GM18502 (cell line): ENCODE measurements around the gene GALP.
"Not testable (repeated sequence)": the region's sequence is repeated elsewhere in the genome, so short reads cannot be mapped to it uniquely, and the experiment has no call there.

Experiments used
- ATAC-seq: cut with Tn5 transposase; IDR thresholded peaks from one replicate; pipeline ENCODE4 v1.9.1; 2021; ENCODE audit warnings: mild to moderate bottlenecking; ENCODE audit not compliant: unreplicated experiment, poor library complexity

GALP gene

DNA sequence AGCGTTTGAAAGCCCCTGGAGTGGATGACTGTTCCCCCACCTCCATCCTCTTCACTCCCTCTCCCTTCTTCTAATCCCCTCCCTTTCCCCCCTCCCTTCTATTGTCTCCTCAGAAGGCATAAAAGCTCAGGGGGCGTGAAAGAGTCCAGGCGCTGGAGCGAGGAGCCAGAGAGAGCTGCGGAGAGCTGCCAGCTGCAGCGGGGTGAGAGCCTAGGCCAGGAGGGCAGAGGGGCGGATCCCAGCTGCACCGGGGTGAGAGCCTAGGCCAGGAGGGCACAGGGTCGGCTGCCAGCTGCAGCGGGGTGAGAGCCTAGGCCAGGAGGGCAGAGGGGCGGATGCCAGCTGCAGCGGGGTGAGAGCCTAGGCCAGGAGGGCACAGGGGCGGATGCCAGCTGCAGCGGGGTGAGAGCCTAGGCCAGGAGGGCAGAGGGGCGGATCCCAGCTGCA is at the start of gene GALP:
Gene GALP (plus strand): TSS at position 148 of the 447 bp plus-strand sequence. CDS start 1,101 bp downstream, outside the sequence.
- ATAC-seq, result not testable (repeated sequence)

DNA sequence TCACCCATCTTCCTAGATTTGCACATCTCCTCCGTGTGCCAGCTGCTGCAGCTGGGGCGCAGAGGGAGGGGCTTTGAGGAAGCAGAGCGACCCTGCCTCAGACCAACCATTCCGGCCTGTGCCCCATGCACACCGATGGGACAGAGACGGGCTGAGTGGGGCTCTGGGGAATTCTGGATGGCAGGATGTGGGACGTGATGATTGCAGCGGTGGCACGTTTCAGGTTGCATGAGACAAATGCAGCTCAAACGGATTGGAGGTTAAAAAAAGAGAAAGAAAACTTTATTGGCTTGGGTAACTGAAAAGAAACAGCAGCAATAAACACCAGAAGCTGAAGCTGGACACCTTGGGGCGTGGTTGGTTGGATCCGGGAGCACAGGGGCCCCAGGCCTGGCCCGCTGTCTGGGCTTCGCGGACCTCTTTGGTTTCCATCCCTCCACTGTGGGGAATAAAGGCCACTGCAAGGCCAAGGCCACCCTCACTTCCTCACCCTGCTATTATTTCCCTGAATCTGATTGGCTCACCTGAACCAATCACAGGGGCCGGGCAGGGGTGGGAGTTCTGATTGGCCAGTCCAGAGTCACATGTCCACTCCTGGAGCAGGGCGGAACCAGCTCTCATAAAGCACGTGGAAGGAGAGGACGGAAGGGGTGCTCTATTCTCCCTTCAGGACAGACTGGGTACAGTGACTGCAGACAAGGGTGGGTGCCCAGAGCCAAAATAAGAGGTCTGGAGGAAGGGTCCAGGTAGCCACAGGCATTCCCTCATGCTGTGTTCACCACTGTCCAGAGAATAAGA is 48.6 kb upstream of the GALP start:
- no peak for ATAC-seq

DNA sequence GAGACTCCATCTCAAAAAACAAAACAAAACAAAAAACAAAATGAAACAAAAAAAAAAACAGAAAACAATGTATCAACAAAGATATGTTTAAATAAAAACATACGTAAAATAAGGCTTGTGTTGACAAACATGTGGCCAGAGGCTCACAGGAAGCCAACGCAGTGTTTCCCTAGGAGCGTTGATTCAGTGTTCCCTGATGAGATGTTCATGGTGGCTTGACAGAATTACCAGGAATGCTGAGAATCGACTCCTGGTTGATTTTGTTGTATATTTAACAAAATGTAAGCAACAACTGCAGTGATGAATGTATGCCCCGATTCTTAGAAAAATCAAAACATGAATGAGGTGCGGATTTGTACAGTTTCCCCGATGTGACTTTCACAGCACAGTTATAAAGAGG is 45.8 kb upstream of the GALP start:
- ATAC-seq, result no peak

DNA sequence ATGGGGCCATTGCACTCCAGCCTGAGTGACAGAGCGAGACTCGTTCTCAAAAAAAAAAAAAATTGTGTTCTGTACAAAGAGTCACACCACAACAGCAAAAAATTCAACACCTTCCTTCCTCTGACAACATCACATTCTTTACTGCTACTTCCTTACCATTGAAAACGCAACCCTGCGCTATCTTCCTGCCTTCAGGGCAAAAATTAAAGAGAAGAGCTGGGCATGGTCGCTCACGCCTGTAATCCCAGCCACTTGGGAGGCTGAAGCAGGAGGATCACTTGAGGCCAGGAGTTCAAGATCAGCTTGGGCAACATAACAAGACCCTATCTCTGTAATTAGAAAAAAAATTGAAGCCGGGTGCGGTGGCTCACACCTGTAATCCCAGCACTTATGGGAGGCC is 44.2 kb upstream of the GALP start:
- no peak for ATAC-seq

DNA sequence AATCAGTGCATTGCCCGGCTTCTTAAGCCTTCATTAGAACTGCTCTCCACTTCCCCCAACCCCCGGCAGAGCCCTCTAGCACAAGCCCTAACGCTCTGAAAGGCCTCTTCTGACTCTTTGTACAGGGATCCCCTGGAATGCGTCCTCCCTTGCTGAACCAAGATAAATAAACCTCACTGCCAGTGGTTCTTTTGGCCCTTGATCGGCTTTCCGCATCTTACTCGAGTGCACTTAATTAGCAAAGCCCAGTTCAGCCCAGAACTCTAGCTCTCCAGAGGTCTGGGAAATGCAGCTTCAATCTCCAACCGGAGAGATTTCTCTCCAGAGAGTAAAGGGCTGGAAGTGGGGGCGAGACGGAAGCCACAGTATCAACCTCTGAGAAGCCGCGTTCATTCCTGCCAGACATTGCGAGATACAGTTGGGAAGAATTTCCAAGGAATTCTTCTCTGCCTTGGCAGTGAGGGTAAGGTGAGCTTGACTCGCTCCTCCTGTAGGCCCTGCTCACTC is 43.4 kb upstream of the GALP start:
- no peak for ATAC-seq

DNA sequence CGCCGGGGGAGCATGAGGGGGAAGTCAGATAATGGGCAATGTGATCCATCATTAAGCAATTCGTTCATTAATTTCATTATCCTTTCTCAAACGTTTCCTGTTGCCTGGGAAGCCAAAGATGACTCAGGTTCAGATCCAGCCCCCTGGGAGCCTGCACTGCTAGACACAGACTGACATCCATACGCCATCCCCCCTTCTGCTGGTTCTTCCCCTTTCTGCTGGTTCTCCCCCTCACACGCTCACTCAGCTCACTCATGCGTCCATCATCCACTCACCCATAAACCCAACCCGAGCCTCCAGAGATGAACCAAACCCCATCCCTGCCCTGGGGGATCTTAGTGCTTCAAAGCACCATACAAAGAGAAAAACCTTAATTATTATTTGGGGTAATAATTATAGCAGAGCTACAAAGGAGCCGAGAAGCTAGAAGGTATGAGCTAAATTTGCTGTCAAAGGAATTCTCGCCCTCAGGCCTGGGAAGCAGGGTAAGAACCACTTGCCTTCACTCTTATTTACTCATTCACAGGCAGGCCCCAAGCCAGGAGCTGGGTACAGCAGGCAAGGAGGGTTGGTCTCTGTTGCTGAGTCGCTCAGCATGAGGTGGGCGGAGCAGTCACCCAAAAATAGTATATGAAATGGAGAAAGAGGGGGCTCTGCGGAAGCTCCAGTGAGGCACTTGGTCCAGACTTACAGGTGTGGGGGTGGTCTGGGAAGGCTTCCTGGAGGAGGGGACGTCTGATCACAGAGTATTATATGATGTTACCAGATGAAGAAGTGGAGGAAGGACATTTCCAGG is 41.8 kb upstream of the GALP start:
- ATAC-seq, result no peak

DNA sequence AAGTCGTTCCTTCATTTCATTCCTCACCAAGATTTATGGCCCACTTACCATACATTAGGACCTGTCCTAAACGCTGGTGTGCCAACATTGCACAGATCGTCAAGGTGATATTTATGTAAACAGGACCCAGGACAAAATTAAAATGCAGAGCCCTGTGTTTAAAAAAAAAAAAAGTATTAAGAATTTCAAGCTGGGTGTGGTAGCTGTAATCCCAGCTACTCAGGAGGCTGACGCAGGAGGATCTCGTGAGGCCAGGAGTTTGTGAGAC is 41.2 kb upstream of the GALP start:
- ATAC-seq, result no peak

DNA sequence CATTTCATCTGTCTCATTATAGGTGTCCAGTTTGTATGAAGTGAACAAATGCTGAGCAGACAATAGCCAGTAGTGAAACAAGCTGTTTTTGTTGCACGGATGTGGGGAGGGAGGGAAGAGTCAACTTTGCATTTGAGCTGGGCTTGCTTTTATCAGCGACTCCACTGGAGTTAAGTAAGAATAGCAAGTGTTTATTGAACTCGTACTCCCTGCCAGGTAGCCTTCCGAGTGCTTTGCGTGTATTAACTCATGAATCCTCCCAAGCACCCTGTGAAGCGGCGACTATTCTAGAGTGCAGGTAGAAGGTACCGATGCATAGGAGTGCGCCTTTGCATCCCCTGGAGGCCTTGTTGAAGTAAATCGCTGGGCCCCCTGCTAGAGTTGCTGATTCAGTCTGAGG is 39.4 kb upstream of the GALP start:
- no peak for ATAC-seq

DNA sequence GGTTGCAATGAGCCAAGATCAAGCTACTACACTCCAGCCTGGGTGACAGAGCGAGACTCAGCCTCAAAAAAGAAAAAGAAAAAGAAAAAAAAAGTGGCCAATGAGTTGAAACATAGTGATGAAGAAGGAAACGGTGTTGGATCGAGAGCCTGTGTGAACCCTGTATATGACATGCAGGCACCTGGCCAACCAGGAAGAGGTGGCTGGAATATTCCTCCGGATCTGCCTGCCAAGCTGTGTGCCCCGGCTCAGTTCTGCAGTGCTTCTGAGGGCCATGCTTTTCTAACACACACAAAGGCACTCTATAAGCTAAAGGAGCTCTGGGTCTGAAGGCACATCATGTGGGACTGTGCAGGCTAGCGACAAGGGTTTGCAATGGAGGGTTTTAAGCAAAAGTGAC is 38.4 kb upstream of the GALP start:
- no peak for ATAC-seq

DNA sequence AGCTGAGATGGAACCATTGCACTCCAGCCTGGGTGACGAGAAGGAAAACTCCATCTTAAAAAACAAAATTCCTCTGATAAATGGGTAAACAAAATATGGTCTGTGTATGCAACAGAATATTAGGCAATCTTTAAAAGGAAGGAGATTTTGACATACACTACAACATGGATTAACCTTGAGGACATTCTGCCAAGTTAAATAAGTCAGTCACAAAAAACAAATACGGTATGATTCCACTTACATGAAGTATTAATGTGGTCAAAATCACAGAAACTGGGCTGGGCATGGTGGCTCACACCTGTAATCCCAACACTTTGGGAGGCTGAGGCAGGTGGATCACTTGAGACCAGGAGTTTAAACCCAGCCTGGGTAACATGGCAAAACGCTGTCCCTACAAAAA is 37.7 kb upstream of the GALP start:
- no peak for ATAC-seq

DNA sequence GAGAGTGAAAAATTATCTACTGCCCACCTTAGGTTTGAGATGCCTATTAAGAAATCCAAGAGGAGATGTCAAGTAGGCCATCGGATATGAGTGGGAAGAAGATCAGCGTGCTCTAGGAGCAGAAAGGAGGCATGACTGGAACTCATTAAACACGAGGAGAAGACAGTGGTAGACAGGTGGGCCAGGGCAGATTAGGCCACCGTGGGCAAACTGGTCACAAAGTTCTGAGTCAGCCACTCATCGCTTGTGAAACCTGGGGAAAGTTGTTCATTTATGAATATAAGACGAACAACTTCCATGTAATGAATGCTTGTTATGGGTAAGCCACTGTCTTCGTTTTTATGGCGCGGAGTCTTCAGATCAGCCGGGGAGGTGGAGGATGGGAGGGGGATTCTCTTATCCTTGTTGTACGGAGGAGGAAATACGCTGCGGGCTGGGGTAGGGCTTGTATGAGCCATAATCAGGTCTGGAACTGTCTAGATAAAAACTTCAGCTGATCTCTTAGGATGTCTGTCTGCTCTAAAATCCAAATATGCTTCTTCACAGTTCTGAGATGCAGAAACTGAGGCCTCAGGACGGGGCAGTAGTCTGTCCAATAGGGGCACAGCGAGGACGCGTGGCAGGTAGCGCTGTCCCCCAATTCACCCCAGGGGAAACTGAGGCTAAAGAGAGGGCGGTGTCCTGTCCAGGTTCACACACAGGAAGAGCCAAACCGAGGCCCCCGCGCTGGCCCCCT is 35.8 kb upstream of the GALP start:
- no peak for ATAC-seq

DNA sequence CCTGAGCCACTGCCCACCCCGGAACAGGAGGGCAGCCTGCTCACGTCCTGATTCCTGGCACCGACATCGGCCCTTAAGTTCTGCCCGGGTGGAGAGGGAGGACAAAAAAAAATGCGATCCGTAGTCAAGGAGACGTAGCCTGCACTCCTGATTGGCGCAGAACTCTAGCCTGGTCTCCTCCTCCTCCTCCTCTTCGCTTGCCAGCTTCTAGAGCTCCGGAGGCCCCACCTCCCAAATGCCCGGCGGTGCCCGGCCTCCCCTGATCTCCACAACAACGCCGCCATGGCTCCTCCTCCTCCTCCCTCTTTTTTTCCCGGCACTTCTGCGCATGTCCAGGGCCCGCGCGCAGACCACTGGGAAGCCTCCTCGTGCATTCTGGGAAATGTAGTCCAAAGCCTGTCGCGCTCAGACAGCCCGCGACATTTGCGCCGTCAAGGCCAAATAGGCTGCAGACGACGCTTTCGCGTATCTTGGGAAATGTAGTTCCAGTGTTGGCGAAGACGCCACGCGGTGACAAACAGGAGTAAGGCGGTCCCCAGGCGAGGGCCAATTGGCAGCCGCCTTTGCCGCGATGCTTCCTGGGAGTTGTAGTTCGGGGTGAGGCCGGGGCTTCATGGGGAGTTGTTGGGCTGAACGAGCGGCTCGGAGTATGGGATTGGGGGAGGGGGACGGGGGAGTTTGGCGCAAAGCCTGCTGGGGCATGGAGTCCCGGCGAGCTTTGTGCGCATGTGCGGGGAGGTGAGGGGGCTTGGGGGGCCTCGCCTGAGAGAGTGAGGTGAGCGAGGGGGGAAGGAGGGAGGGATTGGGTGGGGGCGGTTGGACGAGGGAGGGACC is 35.0 kb upstream of the GALP start, which contains the start of gene ZNF444:
Gene ZNF444 (plus strand): TSS at position 705 of the 834 bp plus-strand sequence. CDS start 5,625 bp downstream, outside the sequence.
- peak; percentile 89 for ATAC-seq

DNA sequence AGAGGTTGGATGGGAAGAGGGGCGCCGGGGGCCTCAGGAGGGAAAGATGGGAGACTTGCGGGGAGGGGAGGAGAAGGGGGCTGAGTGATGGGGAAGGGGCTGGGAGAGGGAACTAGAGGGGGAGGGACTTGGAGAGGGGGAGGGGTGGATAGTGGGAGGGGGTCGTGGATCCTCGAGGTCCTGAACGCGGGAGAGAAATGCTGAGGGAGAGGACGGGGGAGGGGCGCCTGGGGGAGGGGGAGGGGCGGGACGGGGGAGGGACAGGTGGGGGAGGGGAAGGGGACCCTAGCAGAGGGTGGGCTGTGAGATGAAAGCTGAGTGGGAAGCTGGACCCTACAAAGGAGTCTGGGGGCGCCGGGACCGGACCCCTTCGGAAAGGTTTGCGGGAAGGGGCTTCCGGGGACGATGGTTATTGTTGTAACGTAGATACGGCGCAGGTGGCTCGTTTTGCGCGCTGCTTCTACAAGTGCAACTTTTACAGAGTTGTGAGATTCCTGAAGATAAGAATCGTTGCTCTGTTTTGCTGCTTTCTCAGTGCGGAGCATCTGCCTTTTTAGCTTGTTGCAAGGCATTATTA is 34.3 kb upstream of the GALP start:
- no peak for ATAC-seq

DNA sequence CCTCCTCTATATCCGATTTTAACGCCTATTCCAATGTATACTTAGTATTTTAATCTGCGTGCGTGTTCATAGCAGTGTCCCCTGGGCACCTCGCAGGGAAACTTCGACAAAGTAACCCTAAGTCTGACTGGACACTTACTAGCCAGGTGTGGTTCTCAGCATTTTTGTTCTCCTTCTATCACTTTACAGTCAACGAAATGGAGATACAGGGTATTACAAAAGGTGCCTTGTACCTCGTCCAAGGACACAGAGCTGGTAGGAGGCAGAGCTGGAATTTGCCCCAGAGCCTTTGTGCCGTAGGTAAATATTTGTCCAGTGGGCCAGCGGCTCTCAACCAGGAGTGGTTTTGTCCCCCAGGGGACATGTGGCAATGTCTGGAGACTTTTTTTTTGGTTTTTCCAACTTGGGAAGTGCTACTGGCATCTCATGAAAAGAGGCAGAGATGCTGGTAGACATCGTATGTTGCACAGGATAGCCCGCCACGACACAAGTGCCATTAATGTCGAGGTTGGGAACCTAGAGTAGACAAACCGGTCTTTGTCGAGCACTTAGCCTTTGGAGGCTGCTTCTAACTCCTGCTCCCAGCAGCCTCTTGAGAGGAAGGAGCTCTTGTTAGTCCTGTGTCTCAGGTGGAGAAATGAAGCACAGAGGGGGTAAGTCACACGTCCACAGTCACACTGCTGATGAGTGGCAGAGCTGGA is 33.6 kb upstream of the GALP start:
- ATAC-seq, result no peak

DNA sequence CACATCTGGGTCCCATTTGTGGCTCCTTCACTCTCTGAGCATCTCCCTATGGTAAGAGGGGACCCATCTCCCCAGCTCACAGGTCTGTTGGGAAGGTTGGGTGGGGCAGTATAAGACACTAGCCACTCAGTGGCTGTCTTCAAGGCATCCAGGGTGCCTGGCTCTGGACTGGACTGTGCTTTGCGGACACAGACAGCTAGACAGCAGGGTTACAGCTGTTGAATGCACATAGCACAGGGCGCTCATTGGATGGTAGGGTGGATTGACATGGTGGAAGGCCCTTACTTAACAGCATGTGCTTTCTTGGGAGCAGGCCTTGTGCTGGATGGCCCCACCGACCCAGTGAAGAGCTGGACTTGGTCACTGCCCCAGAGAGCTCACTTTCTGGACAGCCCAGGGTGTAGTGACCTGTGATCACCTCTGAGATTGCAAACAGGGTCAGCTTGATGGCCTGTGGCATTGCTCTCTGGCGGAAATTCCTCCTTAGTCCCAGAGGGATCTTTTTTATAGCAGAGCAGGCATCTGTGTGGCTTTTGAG is 32.8 kb upstream of the GALP start:
- ATAC-seq, result no peak

DNA sequence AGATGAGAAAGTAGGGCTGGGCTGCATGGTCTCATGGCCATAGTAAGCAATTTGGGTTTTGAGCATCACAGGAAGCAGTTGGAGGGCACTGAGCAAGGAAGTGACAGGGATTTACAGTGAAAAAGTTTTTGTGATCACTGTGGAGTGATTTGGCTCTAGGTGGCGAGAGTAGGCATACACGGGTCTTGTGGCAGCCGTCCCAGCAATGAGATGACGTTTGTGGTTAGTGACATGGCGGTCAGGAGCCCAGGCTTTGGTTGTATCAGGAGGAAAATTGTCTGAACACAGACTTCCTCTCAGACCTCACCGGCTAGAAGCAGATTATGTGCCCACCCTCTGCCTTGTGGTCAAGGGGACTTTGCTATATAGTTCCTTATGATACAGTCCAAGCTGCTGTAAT is 31.4 kb upstream of the GALP start:
- ATAC-seq, result no peak

DNA sequence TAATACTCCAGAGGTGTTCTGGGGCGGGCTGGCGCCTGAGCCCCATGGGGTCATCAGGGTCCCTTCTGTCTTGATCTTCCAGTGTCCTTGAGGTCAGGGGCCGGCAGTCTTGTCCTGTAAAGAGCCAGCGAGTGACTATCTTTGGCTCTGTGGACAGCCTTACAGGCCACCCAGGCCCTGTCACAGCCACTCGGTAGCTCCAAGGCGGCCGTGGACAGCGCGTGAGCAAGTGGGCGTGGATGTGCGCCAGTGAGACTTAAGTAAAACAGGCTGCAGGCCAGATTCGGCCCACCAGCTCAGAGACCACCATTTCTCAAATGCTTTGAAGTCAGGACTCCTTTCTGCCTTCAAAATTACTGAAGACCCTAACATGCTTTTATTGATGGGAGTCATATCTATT is 31.0 kb upstream of the GALP start:
- ATAC-seq, result no peak

DNA sequence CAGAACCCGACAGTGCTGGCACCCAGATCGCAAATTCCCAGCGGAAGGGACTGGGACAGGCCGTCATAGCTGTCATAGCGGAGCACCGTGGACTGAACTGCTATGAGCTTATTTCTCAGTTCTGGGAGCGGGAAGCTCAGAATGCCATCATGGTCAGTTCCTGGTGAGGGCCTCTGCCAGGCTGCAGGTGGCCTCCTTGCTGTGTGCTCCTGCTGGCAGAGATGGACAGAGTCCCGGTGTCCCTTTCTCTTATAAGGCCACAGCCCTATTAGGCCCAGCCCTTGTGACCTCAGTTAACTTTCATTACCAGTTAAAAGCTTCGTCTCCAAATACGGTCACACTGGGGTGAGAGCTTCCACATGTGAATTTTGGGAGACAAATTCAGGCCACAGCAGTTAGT is 30.1 kb upstream of the GALP start:
- no peak for ATAC-seq

DNA sequence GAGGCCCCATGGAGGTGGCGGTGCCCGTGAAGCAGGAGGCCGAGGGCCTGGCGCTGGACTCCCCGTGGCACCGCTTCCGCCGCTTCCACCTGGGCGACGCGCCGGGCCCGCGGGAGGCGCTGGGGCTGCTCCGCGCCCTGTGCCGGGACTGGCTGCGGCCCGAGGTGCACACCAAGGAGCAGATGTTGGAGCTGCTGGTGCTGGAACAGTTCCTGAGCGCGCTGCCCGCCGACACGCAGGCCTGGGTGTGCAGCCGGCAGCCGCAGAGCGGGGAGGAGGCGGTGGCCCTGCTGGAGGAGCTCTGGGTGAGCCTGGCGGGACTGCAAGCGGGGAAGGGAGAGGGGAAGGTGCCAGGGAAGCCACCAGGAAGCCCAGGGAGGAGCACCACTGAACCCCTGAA is 28.9 kb upstream of the GALP start:
- no peak for ATAC-seq
